GM11168 (cell line): Measurements from ENCODE around the gene CDK5R1.

Source experiments
- in situ Hi-C: fragments of 300-500 bp; cut with MboI; formaldehyde crosslinking; loops from one replicate; pipeline ENCODE4 v1.12.0; 2022; ENCODE audit warnings: low sequenced_read_pairs; ENCODE audit not compliant: unreplicated experiment

The CDK5R1 gene

GRCh38 chr17:32533296-32533695 is 46.5 kb downstream of the CDK5R1 start:
- in situ Hi-C loops, result loop anchor here (5.0 kb wide), 1 partner anchor 46 kb away; the partner anchor contains the start of gene CDK5R1

GRCh38 chr17:32536736-32537643 is 50.2 kb downstream of the CDK5R1 start:
- in situ Hi-C loops, result no loop called here
